Hematopoietic multipotent progenitor cell treated with erythropoietin and hydrocortisone succinate and interleukin-3 and kit ligand, for 15 days (in vitro differentiated cells): ENCODE results near the gene SNED1.

Experiments
- DNase-seq: peaks from one replicate; pipeline ENCODE4 v3.0.0-alpha.2; 2015; ENCODE audit warnings: low spot score

Gene SNED1

GRCh38 chr2:240960309-240960970 is 38.0 kb upstream of the SNED1 start:
- DNase-seq, result no peak

- no peak for DNase-seq
These were observed 37.2 kb upstream of the SNED1 start for GRCh38 chr2:240960971-240961876.

- DNase-seq, result no peak
These were observed 36.5 kb upstream of the SNED1 start for GRCh38 chr2:240961910-240962299.

GRCh38 chr2:240962300-240963064 is 35.9 kb upstream of the SNED1 start:
- no peak for DNase-seq

DNA sequence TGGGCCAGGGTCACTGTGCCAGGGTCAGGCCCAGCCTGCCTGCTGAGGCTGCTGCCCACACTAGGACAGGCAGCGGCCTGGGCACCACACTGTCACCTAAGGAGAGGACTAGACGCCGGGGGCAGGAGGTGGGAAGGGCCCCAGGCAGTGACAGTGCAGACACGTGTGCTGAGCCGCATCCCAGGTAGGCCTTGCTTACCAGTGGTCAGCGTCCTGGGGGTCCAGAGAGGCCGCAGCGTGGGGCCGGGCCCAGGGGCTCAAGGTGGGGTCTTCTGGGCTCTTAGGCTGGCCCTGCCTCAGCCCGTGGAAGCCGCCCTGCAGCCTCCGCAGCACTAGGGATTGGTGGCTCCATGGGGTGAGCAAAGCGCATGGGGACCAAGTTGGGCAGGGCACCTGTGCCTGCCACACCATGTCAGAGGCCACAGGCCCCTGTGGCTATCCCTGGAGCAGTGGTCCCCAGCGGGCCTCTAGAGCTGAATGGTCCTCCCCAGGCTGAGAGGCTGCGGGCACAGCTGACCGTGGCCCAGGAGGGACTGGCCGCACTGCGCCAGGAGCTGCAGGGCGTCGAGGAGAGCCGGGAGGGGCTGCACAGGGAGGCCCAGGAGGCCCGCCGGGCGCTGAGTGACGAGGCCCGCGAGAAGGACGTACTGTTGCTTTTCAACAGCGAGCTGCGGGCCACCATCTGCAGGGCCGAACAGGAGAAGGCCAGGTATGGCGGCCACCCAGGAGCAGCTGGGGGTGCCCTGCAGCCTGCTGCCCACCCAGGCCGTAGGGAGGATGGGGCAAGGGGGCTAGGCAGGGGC is 35.2 kb upstream of the SNED1 start:
- DNase-seq, result no peak

GRCh38 chr2:240963868-240964703 is 34.3 kb upstream of the SNED1 start:
- DNase-seq, result no peak

DNA sequence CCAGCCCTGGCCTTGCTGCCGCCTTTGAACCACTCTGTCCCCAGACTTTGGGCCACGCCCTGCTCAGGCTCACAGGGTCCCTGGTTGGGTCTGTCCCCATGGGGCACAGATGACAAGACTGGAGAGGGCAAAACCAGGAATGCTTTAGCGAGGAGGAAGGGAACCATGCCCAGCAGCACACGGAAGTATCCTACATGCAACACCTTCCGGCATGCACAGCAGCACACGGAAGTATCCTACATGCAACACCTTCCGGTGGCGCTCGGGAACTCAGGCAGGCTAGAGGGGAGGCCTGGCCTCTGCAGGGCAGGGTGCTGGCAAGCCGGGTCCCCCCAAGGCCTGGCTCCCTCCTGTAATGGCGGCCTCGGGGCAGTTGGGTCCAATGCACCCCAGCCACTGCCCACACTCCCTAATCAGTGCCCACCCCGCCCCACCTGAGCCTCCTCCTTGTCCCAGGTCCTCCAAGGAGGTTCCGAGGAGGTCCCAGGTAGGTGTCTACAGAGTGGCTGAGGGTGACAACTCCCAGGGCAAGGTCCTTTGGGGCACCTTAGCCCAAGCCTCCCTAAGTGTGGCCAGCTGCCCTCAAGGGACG is 33.6 kb upstream of the SNED1 start:
- no peak for DNase-seq

- no peak for DNase-seq
These were observed 33.0 kb upstream of the SNED1 start for GRCh38 chr2:240965296-240965904.

DNA sequence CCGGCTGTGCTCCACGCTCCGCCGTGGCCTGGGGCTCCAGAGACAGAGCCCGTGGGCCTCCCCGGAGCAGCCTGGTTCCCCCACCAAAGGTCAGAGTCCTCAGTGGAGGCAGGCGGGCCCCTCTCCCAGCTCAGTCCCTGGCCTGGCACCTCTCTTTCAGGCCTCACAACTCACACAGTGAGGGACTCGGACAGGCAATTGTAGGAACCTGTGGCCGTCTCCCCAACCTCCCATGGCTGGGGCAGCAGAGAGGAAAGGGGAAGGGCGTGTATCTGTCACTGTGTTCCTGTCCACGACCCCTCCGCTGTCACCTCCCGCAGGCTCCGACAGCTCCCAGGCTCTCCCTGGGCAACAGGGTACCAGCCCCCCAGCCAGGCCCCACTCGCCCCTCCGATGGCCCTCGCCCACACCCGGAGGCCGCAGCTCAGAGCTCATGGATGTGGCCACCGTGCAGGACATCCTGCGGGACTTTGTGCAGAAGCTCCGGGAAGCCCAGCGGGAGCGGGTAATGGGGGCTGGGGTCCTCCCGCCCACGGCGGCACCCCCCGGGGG is 32.4 kb upstream of the SNED1 start:
- no peak for DNase-seq

DNA sequence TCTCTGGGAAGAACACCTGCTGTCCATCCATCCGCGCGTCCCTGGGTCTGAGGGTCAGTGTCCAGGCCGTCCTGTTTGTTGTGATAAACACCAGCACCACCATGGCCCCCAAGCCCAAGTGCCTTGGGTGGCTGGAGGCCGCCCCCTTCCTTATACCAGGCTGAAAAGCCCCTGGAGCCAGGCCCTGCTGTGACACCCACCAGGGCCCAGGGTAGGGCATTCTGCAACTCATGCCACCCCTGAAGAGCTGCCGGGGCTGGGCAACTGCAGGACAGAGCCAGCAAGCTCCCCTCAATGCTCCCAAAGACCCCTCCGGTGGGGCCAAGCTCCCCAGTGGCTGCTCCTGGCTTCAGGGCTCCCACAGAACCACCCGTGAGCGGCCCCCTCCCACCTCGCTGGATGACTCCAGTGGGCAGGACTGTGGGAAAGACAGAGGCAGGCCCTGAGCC is 31.9 kb upstream of the SNED1 start:
- DNase-seq, result no peak

- no peak for DNase-seq
These were observed 31.3 kb upstream of the SNED1 start for GRCh38 chr2:240966906-240967680.

DNA sequence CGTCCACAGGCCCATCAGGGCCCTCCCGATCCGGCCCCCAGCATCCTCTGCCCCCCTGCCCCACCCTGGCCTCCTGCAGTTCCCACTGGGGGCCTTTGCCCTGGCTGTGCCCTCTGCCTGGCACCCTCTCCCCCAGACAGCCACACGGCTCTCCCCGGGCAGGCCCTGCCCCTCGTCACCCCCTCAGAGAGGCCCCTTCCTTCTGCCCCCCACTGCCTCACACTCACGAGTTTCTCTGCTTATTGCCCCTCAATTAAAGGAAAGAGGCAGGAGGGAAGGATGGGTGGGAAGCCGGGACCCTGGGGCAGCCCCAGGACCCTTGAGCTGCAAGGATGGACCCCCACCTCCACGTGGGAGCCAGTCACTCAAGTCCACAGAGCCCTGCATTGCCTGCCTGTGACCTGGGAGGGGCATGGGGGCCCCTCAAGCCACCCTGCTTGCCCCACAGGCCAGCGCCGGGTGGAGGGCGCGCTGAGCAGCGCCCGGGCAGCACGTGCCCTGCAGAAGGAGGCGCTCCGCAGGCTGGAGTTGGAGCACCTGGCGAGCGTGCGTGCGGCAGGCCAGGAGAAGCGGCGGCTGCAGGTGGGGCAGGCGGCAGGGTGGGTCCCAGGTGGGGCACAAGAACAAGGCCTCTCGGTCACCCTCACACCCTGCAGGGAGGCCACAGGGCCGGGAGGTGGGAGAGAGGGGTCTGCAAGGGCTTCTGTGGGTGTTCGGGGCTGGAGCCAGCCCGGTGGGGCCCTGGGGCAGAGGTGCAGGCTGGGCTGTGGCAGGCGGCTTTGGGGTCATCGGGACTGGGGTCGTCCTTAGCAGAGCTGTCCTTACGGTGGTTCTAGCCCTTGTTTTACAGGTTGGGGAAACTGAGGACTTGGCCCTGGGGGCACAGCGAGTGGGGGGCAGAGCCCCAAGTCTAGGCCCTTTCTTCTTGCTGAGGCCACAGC is 30.5 kb upstream of the SNED1 start:
- DNase-seq, result no peak

- DNase-seq, result no peak
These were observed 29.4 kb upstream of the SNED1 start for GRCh38 chr2:240968731-240969624.

DNA sequence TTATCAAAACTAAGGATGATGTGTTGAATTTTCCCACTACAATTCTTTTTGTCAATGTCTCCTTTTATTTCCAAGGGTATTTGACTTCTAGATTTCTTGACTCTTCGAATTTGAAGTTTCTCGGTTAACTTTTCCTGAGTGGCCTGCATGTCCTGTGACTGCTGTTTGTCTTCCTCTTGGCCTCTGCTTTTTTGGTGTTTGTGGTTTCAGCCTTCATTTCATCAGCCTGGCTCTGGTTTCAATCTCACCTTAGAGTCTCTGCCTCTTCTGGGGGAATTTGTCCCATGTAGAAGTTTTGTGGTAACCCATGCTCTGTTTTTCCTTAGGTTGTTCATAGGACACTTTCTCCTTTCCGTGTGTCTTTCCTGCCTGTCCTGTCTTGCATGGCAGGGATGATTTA is 28.3 kb upstream of the SNED1 start:
- DNase-seq, result no peak

DNA sequence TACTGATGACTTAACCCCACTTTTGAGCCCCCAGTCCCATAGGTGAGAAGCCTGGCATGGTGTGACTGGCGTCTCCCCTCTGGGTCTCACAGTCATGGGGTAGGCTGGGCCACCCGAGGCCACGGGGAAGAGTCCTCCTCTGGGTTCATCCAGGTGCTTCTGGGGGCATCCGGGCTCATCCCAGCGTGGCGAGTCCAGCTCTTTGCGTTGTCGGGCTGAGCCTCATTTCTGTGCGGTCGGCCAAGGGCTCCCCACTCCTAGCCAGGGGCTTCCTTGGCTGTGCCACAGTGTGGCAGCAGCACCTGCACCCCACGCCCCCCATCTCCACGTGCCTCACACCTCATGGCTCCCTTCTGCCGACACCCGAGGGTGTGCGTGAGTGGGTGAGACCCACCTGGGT is 27.6 kb upstream of the SNED1 start:
- no peak for DNase-seq

DNA sequence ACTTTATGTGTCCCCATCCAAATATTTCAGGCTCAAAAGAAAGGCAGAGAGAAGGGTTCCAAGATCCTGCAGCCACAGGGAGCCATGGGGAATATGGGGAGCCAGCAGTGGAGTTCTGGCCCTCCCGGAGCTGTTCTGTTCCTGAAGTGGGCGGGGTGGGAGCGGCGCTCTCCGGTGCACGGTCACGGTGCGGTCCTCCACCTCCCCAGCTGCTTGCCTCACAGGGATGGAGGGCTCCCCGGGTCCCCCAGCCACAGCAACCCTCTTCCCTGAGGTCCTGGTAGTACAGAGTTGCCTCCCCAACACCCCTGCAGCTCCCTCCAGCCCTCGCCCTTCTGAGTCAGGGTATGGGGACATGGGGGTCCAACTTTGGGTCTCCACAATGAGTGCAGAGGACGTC is 26.2 kb upstream of the SNED1 start:
- DNase-seq, result no peak
